ENCODE data around the gene GALNT9. TPM values are rescaled to one million over a fixed set of nuclear protein-coding genes. Genes with fewer than 3 reads are reported as not detected.

Gene GALNT9
- total RNA-seq, 1 experiment from 2014 or later: 2.6 TPM

- H3K9me3 ChIP-seq (ENCODE audit: control insufficient read depth in 1 of 2, insufficient read depth in 1 of 2, low read depth in 1 of 2, low read length in 2 of 2): no peaks in the 10 kb centered on the region
- intact Hi-C loops (cut with micrococcal nuclease): no loop called here
- TF ChIP-seq, protein P1, sequence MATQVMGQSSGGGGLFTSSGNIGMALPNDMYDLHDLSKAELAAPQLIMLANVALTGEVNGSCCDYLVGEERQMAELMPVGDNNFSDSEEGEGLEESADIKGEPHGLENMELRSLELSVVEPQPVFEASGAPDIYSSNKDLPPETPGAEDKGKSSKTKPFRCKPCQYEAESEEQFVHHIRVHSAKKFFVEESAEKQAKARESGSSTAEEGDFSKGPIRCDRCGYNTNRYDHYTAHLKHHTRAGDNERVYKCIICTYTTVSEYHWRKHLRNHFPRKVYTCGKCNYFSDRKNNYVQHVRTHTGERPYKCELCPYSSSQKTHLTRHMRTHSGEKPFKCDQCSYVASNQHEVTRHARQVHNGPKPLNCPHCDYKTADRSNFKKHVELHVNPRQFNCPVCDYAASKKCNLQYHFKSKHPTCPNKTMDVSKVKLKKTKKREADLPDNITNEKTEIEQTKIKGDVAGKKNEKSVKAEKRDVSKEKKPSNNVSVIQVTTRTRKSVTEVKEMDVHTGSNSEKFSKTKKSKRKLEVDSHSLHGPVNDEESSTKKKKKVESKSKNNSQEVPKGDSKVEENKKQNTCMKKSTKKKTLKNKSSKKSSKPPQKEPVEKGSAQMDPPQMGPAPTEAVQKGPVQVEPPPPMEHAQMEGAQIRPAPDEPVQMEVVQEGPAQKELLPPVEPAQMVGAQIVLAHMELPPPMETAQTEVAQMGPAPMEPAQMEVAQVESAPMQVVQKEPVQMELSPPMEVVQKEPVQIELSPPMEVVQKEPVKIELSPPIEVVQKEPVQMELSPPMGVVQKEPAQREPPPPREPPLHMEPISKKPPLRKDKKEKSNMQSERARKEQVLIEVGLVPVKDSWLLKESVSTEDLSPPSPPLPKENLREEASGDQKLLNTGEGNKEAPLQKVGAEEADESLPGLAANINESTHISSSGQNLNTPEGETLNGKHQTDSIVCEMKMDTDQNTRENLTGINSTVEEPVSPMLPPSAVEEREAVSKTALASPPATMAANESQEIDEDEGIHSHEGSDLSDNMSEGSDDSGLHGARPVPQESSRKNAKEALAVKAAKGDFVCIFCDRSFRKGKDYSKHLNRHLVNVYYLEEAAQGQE (IDR thresholded peaks at IDR 0.05; ENCODE audit: low read depth): no peak
- ChIA-PET CTCF (no interaction called here), POLR2A (no interaction called here), RAD21 (ENCODE audit: low non-redundant PET in 1 of 2, low total read pairs in 2 of 2, uncharacterized antibody in 2 of 2, unreplicated experiment in 2 of 2) (no interaction called here)
- H3K27me3 ChIP-seq (ENCODE audit: insufficient read depth, low read length): no peaks in the 10 kb centered on the region
- no peak overlapping the region for H3K9ac ChIP-seq (ENCODE audit: low read length)
- ATAC-seq (no peak), DNase-seq (ENCODE audit: low read depth, low spot score) (no peak)
- no peak overlapping the region for H3K4me3 ChIP-seq (replicated peaks in 1 of 2; ENCODE audit: low read depth in 1 of 2, low read length in 2 of 2)
- no peak overlapping the region for H2AFZ ChIP-seq (ENCODE audit: low read depth, low read length, poor library complexity, severe bottlenecking)
- no TSS peak for BruUV-seq (replicated peaks)
- H3K4me2 ChIP-seq (ENCODE audit: low read length): no peak overlapping the region
- no peaks in the 10 kb centered on the region for H3K4me1 ChIP-seq (ENCODE audit: control insufficient read depth in 1 of 2, insufficient read depth in 2 of 2, low read length in 2 of 2)
- H3K79me2 ChIP-seq (ENCODE audit: insufficient read depth, low read length): no peaks in the 10 kb centered on the region
- no peaks in the 10 kb centered on the region for H3K36me3 ChIP-seq (ENCODE audit: control insufficient read depth in 1 of 2, insufficient read depth in 2 of 2, low read length in 2 of 2)
- no peak overlapping the region for H3K27ac ChIP-seq (ENCODE audit: low read depth, low read length)
- no peaks in the 10 kb centered on the region for H3K9me2 ChIP-seq (ENCODE audit: insufficient read depth)
- H4K20me1 ChIP-seq (ENCODE audit: insufficient read depth): no peaks in the 10 kb centered on the region
These were observed 78.1 kb downstream of the GALNT9 start for GRCh38 chr12:132251310-132251709.

GRCh38 chr12:132250707-132251106 is 78.7 kb downstream of the GALNT9 start:
- CTCF ChIA-PET: no interaction called here
- intact Hi-C loops (cut with micrococcal nuclease): no loop called here
- no peak for TF ChIP-seq TCF7L2 (IDR thresholded peaks at IDR 0.05; ENCODE audit: borderline replicate concordance, extremely low read depth, insufficient read depth, insufficient read length)
- TF ChIP-seq EZH2 (IDR thresholded peaks at IDR 0.05): no peak
- TF ChIP-seq, protein P2, sequence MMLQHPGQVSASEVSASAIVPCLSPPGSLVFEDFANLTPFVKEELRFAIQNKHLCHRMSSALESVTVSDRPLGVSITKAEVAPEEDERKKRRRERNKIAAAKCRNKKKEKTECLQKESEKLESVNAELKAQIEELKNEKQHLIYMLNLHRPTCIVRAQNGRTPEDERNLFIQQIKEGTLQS (IDR thresholded peaks at IDR 0.05): no peak
- no peak for TF ChIP-seq ZBTB33 (IDR thresholded peaks at IDR 0.05; ENCODE audit: extremely low read depth, insufficient replicate concordance, low read length)
- TF ChIP-seq ZNF274 (IDR thresholded peaks at IDR 0.05; ENCODE audit: low read depth, low read length): no peak
- no peak for TF ChIP-seq POLR2A (IDR thresholded peaks at IDR 0.05; ENCODE audit: borderline replicate concordance, extremely low read depth, insufficient read depth, insufficient read length)
- TF ChIP-seq, protein P1 (IDR thresholded peaks at IDR 0.05; ENCODE audit: low read depth): no peak
- TF ChIP-seq EGR1 (IDR thresholded peaks at IDR 0.05; ENCODE audit: low read depth): no peak
- no peak for TF ChIP-seq SIN3A (IDR thresholded peaks at IDR 0.05; ENCODE audit: low read depth)
- no peak for TF ChIP-seq ELF1 (IDR thresholded peaks at IDR 0.05; ENCODE audit: borderline replicate concordance, low read depth)
- no peak for TF ChIP-seq SRF (IDR thresholded peaks at IDR 0.05; ENCODE audit: low read depth)

More at GRCh38 chr12:132250707-132251106, 78.7 kb downstream of the GALNT9 start:
- H3K79me2 ChIP-seq (ENCODE audit: insufficient read depth, low read length): no peaks in the 10 kb centered on the region
- no TSS peak for BruUV-seq (replicated peaks)
- no peak overlapping the region for H3K9ac ChIP-seq (ENCODE audit: low read length)
- H3K4me1 ChIP-seq (ENCODE audit: control insufficient read depth in 1 of 2, insufficient read depth in 2 of 2, low read length in 2 of 2): no peaks in the 10 kb centered on the region
- H2AFZ ChIP-seq (ENCODE audit: low read depth, low read length, poor library complexity, severe bottlenecking): no peak overlapping the region
- no peak overlapping the region for H3K4me2 ChIP-seq (ENCODE audit: low read length)
- no peaks in the 10 kb centered on the region for H3K27me3 ChIP-seq (ENCODE audit: insufficient read depth, low read length)
- no peaks in the 10 kb centered on the region for H3K9me2 ChIP-seq (ENCODE audit: insufficient read depth)
- H3K9me3 ChIP-seq (ENCODE audit: control insufficient read depth in 1 of 2, insufficient read depth in 1 of 2, low read depth in 1 of 2, low read length in 2 of 2): no peaks in the 10 kb centered on the region
- no peaks in the 10 kb centered on the region; a peak in 1 of 4 replicates for H3K36me3 ChIP-seq (ENCODE audit: control insufficient read depth in 1 of 2, insufficient read depth in 2 of 2, low read length in 2 of 2)
- no peak for DNase-seq (ENCODE audit: low read depth, low spot score)
- ChIA-PET POLR2A (no interaction called here), RAD21 (ENCODE audit: low non-redundant PET in 1 of 2, low total read pairs in 2 of 2, uncharacterized antibody in 2 of 2, unreplicated experiment in 2 of 2) (no interaction called here)
- H3K4me3 ChIP-seq (replicated peaks in 1 of 2; ENCODE audit: low read depth in 1 of 2, low read length in 2 of 2): no peak overlapping the region
- no peaks in the 10 kb centered on the region for H4K20me1 ChIP-seq (ENCODE audit: insufficient read depth)
- no peak overlapping the region for H3K27ac ChIP-seq (ENCODE audit: low read depth, low read length)
- no peak for ATAC-seq

All from HCT116 (cell line).